Heart right ventricle (tissue), 16 donors: ENCODE measurements around the gene RAD51B. TPM values are rescaled to one million over a fixed set of nuclear protein-coding genes. Genes with fewer than 3 reads are reported as not detected.

ENCODE experiments used
- ATAC-seq, 8 donors: fragments of 200-7000 bp; cut with Tn5 transposase; one replicate each; pipeline ENCODE4 v1.9.1; 2020; ENCODE audit warnings: mild to moderate bottlenecking in 8 of 8, moderate library complexity in 8 of 8, moderate number of reproducible peaks in 1 of 8
- DNase-seq, 2 donors: peaks; one replicate each; pipeline ENCODE4 v3.0.0-alpha.2; 2020
- H3K27ac ChIP-seq, 10 donors: fragments of 200-600 bp; sonication (generic) in 2 of 10; one replicate each; pipeline versions ENCODE4 v1.5.0 to v1.8.0; 2020 to 2022; ENCODE audit warnings: mild to moderate bottlenecking in 3 of 10
- H3K27me3 ChIP-seq, 7 donors: fragments of 200-600 bp; one replicate each; pipeline ENCODE4 v1.8.0; 2021 to 2022; ENCODE audit warnings: mild to moderate bottlenecking in 2 of 7
- H3K36me3 ChIP-seq, 9 donors: fragments of 200-600 bp; sonication (generic) in 1 of 9; one replicate each; pipeline versions ENCODE4 v1.5.0 to v1.8.0; 2020 to 2022; ENCODE audit warnings: mild to moderate bottlenecking in 2 of 9
- H3K4me1 ChIP-seq, 9 donors: fragments of 200-600 bp; sonication (generic) in 1 of 9; one replicate each; pipeline versions ENCODE4 v1.5.0 to v1.8.0; 2020 to 2022; ENCODE audit warnings: mild to moderate bottlenecking in 4 of 9
- H3K4me3 ChIP-seq, 10 donors: fragments of 200-600 bp; sonication (generic) in 2 of 10; one replicate each; pipeline versions ENCODE4 v1.5.0 to v1.8.0; 2020 to 2022; ENCODE audit warnings: mild to moderate bottlenecking in 7 of 10, moderate library complexity in 2 of 10
- H3K9me3 ChIP-seq, 11 donors: fragments of 200-600 bp in 10 of 11; sonication (generic) in 2 of 11; one replicate each; pipeline versions ENCODE4 v1.5.0 to v1.8.0; 2013 to 2022; ENCODE audit warnings: mild to moderate bottlenecking in 2 of 11, control low read depth in 1 of 11, moderate library complexity in 1 of 11
- CTCF ChIP-seq, 9 donors: fragments of 200-600 bp; sonication (generic) in 2 of 9; IDR thresholded peaks; one replicate each; pipeline versions ENCODE4 v1.5.0 to v1.8.0; 2021 to 2022; ENCODE audit warnings: antibody characterized with exemption in 9 of 9, mild to moderate bottlenecking in 5 of 9, moderate library complexity in 1 of 9
- WGBS, 2 donors: extraction: QIAGEN DNeasy Blood & Tissue Kit; methylation state at CpG; one replicate each; pipeline ENCODE4 v1.1.7; 2013; ENCODE audit warnings: inconsistent platforms in 1 of 2; 5-methylcytosine and 5-hydroxymethylcytosine counted together
- intact Hi-C, 10 donors: fragments of 100-400 bp; cut with DNase I; formaldehyde crosslinking; loops; one replicate each; pipeline versions ENCODE4 v1.11.1 to v1.14.2; 2022
- polyA plus RNA-seq, 2 donors: library from polyadenylated mRNA; stranded (reverse); fragments of 200-250 nt; gene quantifications; one replicate each; pipeline ENCODE4 v1.2.3, GENCODE V29; 2013
- total RNA-seq, 10 donors: library from RNA; stranded (reverse); fragmentation: NEBNext Ultra II Directional in 3 of 10; extraction: Animal tissue kit (Norgen Biotek cat#: 25700) in 3 of 10; gene quantifications; one replicate each; pipeline versions ENCODE4 v1.2.1 to v1.2.4, GENCODE V29; 2021 to 2023
- donor health status: Arrhythmogenic right ventricular cardiomyopathy.
- donor health status: ischemic (EF 13 %, LVEDD 7.1; RV severe dilation, severe dysfunction).
- donor health status: healthy with polysubstance abuse.
- donor health status: DM: no; HTN: yes; CAD: no.
- donor health status: DM: no; HTN: no; CAD: no.
- donor health status: ischemic (EF 25% LVEDD 6.9; RV normal size, moderate dysfunction).
- donor health status: ischemic (EF 25% LVEDD 5.7; RV mildly dilated, moderate dysfunction).
- donor health status: healthy.
- donor health status: DM: yes; HTN: yes; CAD: no.
- donor health status: Ischemic cardiomyopathy.
- donor health status: ischemic (EF 35%, LVEDD 5.7; RV mildly dilated, moderate dysfunction).
- donor health status: nonischemic (EF 11% LVEDD 7.7; RV severe dilation, severe dysfunction).
- donor health status: DM: yes; HTN: yes; CAD: no.
- donor health status: PGD.
- donor health status: ischemic (EF 29% LVEDD 5.4; RV normal size, mild dysfunction).
- donor health status: nonischemic (EF 23%, LVEDD 6.1; RV moderate dilation, normal function).

Gene RAD51B
- total and polyA plus RNA-seq, 12 donors = 0.88 to 8.6 (median 3.5) TPM

GRCh38 chr14:68421116-68421515 is 601.5 kb downstream of the RAD51B start:
- Histone ChIP-seq H3K9me3 (no peaks in the 10 kb centered on the region), H3K27ac (no peak overlapping the region), H3K27me3 (no peaks in the 10 kb centered on the region), H3K4me1 (peaks cover 0 to 14% (median 3%) of the 10 kb centered on the region in 9 donors), H3K36me3 (no peaks in the 10 kb centered on the region), H3K4me3 (no peak overlapping the region)
- intact Hi-C loops = no loop called here
- TF ChIP-seq CTCF (IDR thresholded peaks at IDR 0.05) = no peak
- ATAC-seq (no peak), DNase-seq (no peak)
- 73 to 85% methylated on average over 3 of the region's 3 CpGs for WGBS, 2 donors

GRCh38 chr14:68423686-68424085 is 604.1 kb downstream of the RAD51B start:
- ATAC-seq = no peak
- H3K4me3 ChIP-seq = no peak overlapping the region
- TF ChIP-seq CTCF (IDR thresholded peaks at IDR 0.05) = no peak
- no peaks in the 10 kb centered on the region for H3K36me3 ChIP-seq
- no peak for DNase-seq
- WGBS, 2 donors = 93 to 96% methylated on average over 2 of the region's 2 CpGs
- H3K4me1 ChIP-seq = peaks cover 0 to 12% (median 3%) of the 10 kb centered on the region in 9 donors
- no peaks in the 10 kb centered on the region for H3K27me3 ChIP-seq
- no peaks in the 10 kb centered on the region for H3K9me3 ChIP-seq
- H3K27ac ChIP-seq = no peak overlapping the region
- intact Hi-C loops = no loop called here

DNA sequence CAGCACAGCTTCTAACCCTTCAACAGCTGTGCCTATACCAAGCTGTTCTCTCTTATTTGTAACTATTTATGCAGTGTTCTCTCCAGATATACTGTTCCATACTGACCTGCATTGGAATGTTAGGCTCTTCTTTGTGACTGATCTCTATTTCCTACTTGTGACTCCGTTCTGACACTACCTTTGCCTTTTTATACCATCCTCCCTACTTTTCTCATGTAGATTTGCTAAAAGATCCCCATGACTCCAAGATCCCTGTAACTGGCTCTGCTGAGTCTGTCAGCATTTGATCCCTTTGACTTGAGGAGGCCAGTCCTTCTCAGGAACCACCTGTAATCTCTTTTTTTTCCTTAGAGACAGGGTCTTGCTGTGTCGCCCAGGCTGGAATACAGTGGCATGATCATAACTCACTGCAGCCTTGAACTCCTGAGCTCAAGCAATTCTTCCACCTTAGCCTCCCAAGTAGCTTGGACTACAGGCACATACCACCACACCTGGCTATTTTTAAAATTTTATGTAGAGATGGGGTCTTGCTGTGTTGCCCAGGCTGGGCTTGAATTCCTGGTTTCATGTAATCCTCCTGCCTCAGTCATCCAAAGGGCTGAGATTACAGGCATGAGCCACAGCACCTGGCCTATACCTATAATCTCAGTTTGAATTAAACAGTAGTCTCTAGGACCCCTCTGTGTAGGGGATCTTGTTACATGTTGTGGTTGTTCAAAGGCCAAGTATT is 605.0 kb downstream of the RAD51B start:
- Histone ChIP-seq H3K4me1 (peaks cover 0 to 12% (median 0%) of the 10 kb centered on the region in 9 donors), H3K27me3 (no peaks in the 10 kb centered on the region), H3K4me3 (no peak overlapping the region), H3K27ac (no peak overlapping the region), H3K36me3 (no peaks in the 10 kb centered on the region), H3K9me3 (peaks cover 0 to 8% (median 0%) of the 10 kb centered on the region in 11 donors)
- DNase-seq (no peak), ATAC-seq (no peak)
- intact Hi-C loops = no loop called here
- TF ChIP-seq CTCF (IDR thresholded peaks at IDR 0.05) = no peak
- 50 to 74% methylated on average over 2 of the region's 2 CpGs for WGBS, 2 donors

- ATAC-seq (no peak), DNase-seq (no peak)
- intact Hi-C loops = no loop called here
- H3K4me3 ChIP-seq = no peak overlapping the region
- no peak overlapping the region for H3K27ac ChIP-seq
- H3K27me3 ChIP-seq = no peaks in the 10 kb centered on the region
- no peaks in the 10 kb centered on the region for H3K4me1 ChIP-seq
- H3K9me3 ChIP-seq = peaks cover 0 to 15% (median 0%) of the 10 kb centered on the region in 11 donors
- no peaks in the 10 kb centered on the region for H3K36me3 ChIP-seq
- no peak for TF ChIP-seq CTCF (IDR thresholded peaks at IDR 0.05)
- WGBS, 2 donors = 85 to 88% methylated on average over 6 of the region's 6 CpGs
Measured at GRCh38 chr14:68426661-68427549, 607.3 kb downstream of the RAD51B start.
